K562 (cell line): ENCODE results near the gene NPY2R. TPM values are rescaled to one million over a fixed set of nuclear protein-coding genes. Genes with fewer than 3 reads are reported as not detected.

Experiments
- ATAC-seq: fragments of 200-7000 bp; cut with Tn5 transposase; 3 replicates; pipeline ENCODE4 v1.9.1; 2020; ENCODE audit warnings: moderate library complexity
- BruUV-seq: library from RNA; stranded (reverse); fragments of 400-500 nt; replicated peaks from 2 replicates; lab custom pipeline; 2021; lab: Mats Ljungman, UMichigan
- CTCF ChIA-PET: fragments of 300-600 bp; formaldehyde crosslinking; extraction: SDS; loops from one replicate; lab custom pipeline; 2021; ENCODE audit warnings: low intra/inter-chr PET ratio; lab: Yijun Ruan, JAX
- POLR2A ChIA-PET: fragments of 300-600, 350-650 bp; sonication (Branson Sonifier 250); formaldehyde crosslinking; extraction: SDS; loops from one replicate; lab custom pipeline; 2021; ENCODE audit warnings: antibody characterized with exemption, inconsistent platforms; lab: Yijun Ruan, JAX
- DNase-seq, 4 experiments: peaks; one replicate each; pipeline versions ENCODE4 v3.0.0 to v3.0.0-alpha.2; 2011 to 2018; ENCODE audit warnings: low spot score in 3 of 4, mixed read lengths in 3 of 4; ENCODE audit errors: extremely low read depth in 1 of 4
- FAIRE-seq: peaks from 2 replicates; lab custom pipeline; 2011; peaks lifted over from hg19 to GRCh38; lab: Jason Lieb, UNC
- H2AFZ ChIP-seq: 2 replicates; pipeline ENCODE4 v1.6.0; 2011; ENCODE audit warnings: low read depth, low read length, control low read depth, inconsistent platforms
- H3K27ac ChIP-seq: fragments of 200-600 bp; 3 replicates; pipeline ENCODE4 v1.8.0; 2011; ENCODE audit warnings: low read depth, mild to moderate bottlenecking, control low read depth, inconsistent platforms, low read length, moderate library complexity, mixed read lengths; ENCODE audit errors: extremely low read depth
- H3K27me3 ChIP-seq, 2 experiments: fragments of 300-600 bp in 1 of 2; 2 replicates in 1 of 2; 3 replicates in 1 of 2; pipeline versions ENCODE4 v1.6.0 to v1.8.0; 2011; ENCODE audit warnings: inconsistent platforms in 2 of 2, low read length in 2 of 2, mild to moderate bottlenecking in 1 of 2, mixed read lengths in 1 of 2, moderate library complexity in 1 of 2; ENCODE audit not compliant: control insufficient read depth in 2 of 2, insufficient read depth in 2 of 2
- H3K36me3 ChIP-seq: fragments of 300-600 bp; 3 replicates; pipeline ENCODE4 v1.8.0; 2011; ENCODE audit warnings: mild to moderate bottlenecking, low read length, inconsistent platforms; ENCODE audit not compliant: control insufficient read depth, insufficient read depth
- H3K4me1 ChIP-seq, 2 experiments: fragments of 200-600 bp in 1 of 2; replicated peaks in 1 of 2; 2 replicates in 1 of 2; 3 replicates in 1 of 2; pipeline versions ENCODE4 v1.5.1 to v1.8.0; 2011; ENCODE audit warnings: inconsistent platforms in 2 of 2, low read length in 2 of 2, mild to moderate bottlenecking in 1 of 2, mixed read lengths in 1 of 2, moderate library complexity in 1 of 2; ENCODE audit not compliant: control insufficient read depth in 2 of 2, insufficient read depth in 2 of 2
- H3K4me2 ChIP-seq: 2 replicates; pipeline ENCODE4 v1.6.1; 2011; ENCODE audit warnings: low read length, control low read depth, inconsistent platforms, mixed read lengths; ENCODE audit not compliant: insufficient read depth
- H3K4me3 ChIP-seq: fragments of 200-600 bp; sonication (generic), shearing (Covaris generic); 2 replicates; pipeline ENCODE4 v1.5.1; 2016; ENCODE audit warnings: control low read depth, inconsistent platforms
- H3K79me2 ChIP-seq: fragments of 200-600 bp; 3 replicates; pipeline ENCODE4 v1.8.0; 2011; ENCODE audit warnings: low read length, inconsistent platforms; ENCODE audit not compliant: control insufficient read depth, insufficient read depth
- H3K9ac ChIP-seq, 2 experiments: 2 replicates each; pipeline versions ENCODE4 v1.6.0 to v1.6.1; 2011; ENCODE audit warnings: low read depth in 2 of 2, low read length in 2 of 2, control low read depth in 1 of 2, inconsistent platforms in 1 of 2, mild to moderate bottlenecking in 1 of 2, mixed read lengths in 1 of 2; ENCODE audit not compliant: insufficient read depth in 1 of 2
- H3K9me1 ChIP-seq: one replicate; pipeline ENCODE4 v1.6.0; 2011; ENCODE audit warnings: inconsistent platforms, mild to moderate bottlenecking, low read length, moderate library complexity; ENCODE audit not compliant: control insufficient read depth, insufficient read depth
- H3K9me3 ChIP-seq: replicated peaks from 2 replicates; pipeline ENCODE4 v1.5.1; 2011; ENCODE audit warnings: low read depth, low read length, inconsistent platforms; ENCODE audit not compliant: control insufficient read depth, insufficient read depth
- H4K20me1 ChIP-seq: replicated peaks from 2 replicates; pipeline ENCODE4 v1.6.1; 2011; ENCODE audit warnings: low read length, inconsistent platforms, mixed read lengths; ENCODE audit not compliant: control insufficient read depth, insufficient read depth
- C11orf30 ChIP-seq: fragments of 450-650 bp; IDR thresholded peaks from 2 replicates; pipeline ENCODE4 v1.6.1; 2016; ENCODE audit warnings: low read depth, mild to moderate bottlenecking
- DIDO1 ChIP-seq: fragments of 450-650 bp; IDR thresholded peaks from 2 replicates; pipeline ENCODE4 v1.6.1; 2016; ENCODE audit warnings: low read depth, missing biosample characterization, missing genetic modification characterization
- ETV6 ChIP-seq, 3 experiments: fragments of 150-350 bp in 1 of 3; sonication (generic) in 1 of 3; formaldehyde crosslinking in 1 of 3; IDR thresholded peaks; 2 replicates each; pipeline versions ENCODE4 v1.6.1 to v1.8.0; 2014 to 2022; ENCODE audit warnings: borderline replicate concordance in 2 of 3, low read depth in 2 of 3, antibody characterized with exemption in 1 of 3, low read length in 1 of 3, mild to moderate bottlenecking in 1 of 3, missing genetic modification reagents in 1 of 3
- HSF4 ChIP-seq: fragments of 250-450 bp; sonication (Bioruptor Pico); IDR thresholded peaks from 2 replicates; pipeline ENCODE4 v2.1.2; 2022; ENCODE audit warnings: mild to moderate bottlenecking, moderate library complexity, borderline replicate concordance
- JUNB ChIP-seq: fragments of 450-650 bp; formaldehyde crosslinking; conservative IDR thresholded peaks from 2 replicates; pipeline ENCODE4 v1.4.0; 2020; ENCODE audit warnings: mild to moderate bottlenecking
- MED1 ChIP-seq: sonication (generic); formaldehyde crosslinking; IDR thresholded peaks from 2 replicates; pipeline ENCODE4 v1.8.1; 2023; ENCODE audit warnings: missing genetic modification reagents, borderline replicate concordance
- NCOA4 ChIP-seq: fragments of 450-650 bp; IDR thresholded peaks from 2 replicates; pipeline ENCODE4 v1.6.1; 2018; ENCODE audit warnings: mild to moderate bottlenecking; ENCODE audit not compliant: partially characterized antibody
- NFE2L1 ChIP-seq: fragments of 450-650 bp; IDR thresholded peaks from 2 replicates; pipeline ENCODE4 v1.6.1; 2016; ENCODE audit warnings: missing genetic modification characterization, low read depth, mild to moderate bottlenecking, missing compliant biosample characterization, moderate library complexity, borderline replicate concordance
- PHF8 ChIP-seq: fragments of 200-600 bp; sonication (generic); IDR thresholded peaks from 2 replicates; pipeline ENCODE4 v1.6.1; 2012; ENCODE audit warnings: mixed run types, mild to moderate bottlenecking, inconsistent platforms, low read length, moderate library complexity, borderline replicate concordance
- PTTG1 ChIP-seq: fragments of 450-650 bp; IDR thresholded peaks from 2 replicates; pipeline ENCODE4 v1.6.1; 2016; ENCODE audit warnings: low read depth, mild to moderate bottlenecking, missing genetic modification characterization, missing compliant biosample characterization
- TEAD4 ChIP-seq, 2 experiments: sonication (generic) in 1 of 2; formaldehyde crosslinking in 1 of 2; IDR thresholded peaks; 2 replicates each; pipeline versions ENCODE4 v1.6.1 to v1.8.0; 2012 to 2022; ENCODE audit warnings: borderline replicate concordance in 1 of 2, inconsistent platforms in 1 of 2, low read length in 1 of 2, mild to moderate bottlenecking in 1 of 2, missing genetic modification reagents in 1 of 2
- ZNF592 ChIP-seq: fragments of 450-650 bp; IDR thresholded peaks from 2 replicates; pipeline ENCODE4 v1.6.1; 2017; ENCODE audit warnings: antibody characterized with exemption, mild to moderate bottlenecking
- WGBS: fragments of 100-300 bp; shearing (Covaris generic); methylation state at CpG from one replicate; pipeline ENCODE4 v1.1.6; 2016; ENCODE audit warnings: low coverage, mixed read lengths; ENCODE audit not compliant: insufficient coverage; ENCODE audit errors: missing lambda C conversion rate; 5-methylcytosine and 5-hydroxymethylcytosine counted together
- in situ Hi-C: fragments of 300-500 bp; cut with MboI; formaldehyde crosslinking; loops from 4 replicates; pipeline ENCODE4 v1.15.0; 2018; ENCODE audit warnings: inconsistent platforms, mixed read lengths
- intact Hi-C: fragments of 100-400 bp; cut with micrococcal nuclease; formaldehyde crosslinking; loops from 2 replicates; pipeline ENCODE4 v1.14.2; 2022
- polyA plus RNA-seq, 8 experiments: library from polyadenylated mRNA; depleted of rRNA in 4 of 8; stranded (reverse) in 5 of 8; unstranded in 3 of 8; fragments of >200 nt; fragmentation: Nextera tagmentation in 2 of 8; fragmentation: Illumina TruSeq in 1 of 8; extraction: Ambion mirVana in 2 of 8; extraction: Trizol in 1 of 8; gene quantifications; 2 replicates each; pipeline versions ENCODE4 v1.2.1 to v1.2.3, GENCODE V29; 2011 to 2014; ENCODE audit warnings: inconsistent platforms in 1 of 8, missing spikeins in 1 of 8
- total RNA-seq, 7 experiments: library from RNA; depleted of rRNA in 6 of 7; stranded (reverse); fragments of >200 nt in 6 of 7; fragmentation: Illumina TruSeq in 2 of 7; extraction: Trizol in 2 of 7; gene quantifications; 2 replicates each; pipeline versions ENCODE4 v1.2.1 to v1.2.3, GENCODE V29; 2011 to 2021; ENCODE audit warnings: low replicate concordance in 1 of 7
- TF ChIP-seq, protein P1 (sequence below): fragments of 450-650 bp; formaldehyde crosslinking; IDR thresholded peaks from 2 replicates; pipeline ENCODE4 v1.4.0; 2022; ENCODE audit warnings: mild to moderate bottlenecking, moderate library complexity

Gene NPY2R
- total and polyA plus RNA-seq, 9 of the 15 experiments (the other 6 are each of a cell fraction or from before 2014, with no cell fraction given): not detected

DNA sequence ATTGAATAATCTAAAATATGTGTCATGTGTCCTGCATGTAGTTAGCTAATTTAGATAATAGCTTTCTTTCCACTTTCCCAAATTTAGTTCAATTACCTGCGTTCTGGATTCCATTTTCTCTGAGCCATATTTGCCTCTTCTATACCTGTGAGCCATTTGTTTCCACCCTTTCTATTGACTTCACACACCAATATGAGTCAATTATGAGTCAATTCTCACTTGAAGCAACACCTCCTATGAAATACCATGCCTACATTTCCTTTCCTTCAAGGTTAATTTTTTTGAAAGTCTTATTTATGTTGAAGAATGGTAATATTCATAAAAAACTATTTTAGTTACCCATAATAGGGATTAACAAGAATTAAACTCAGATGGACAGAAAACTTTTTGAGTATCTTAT, 25.8 kb downstream of the NPY2R start (continued):
- TF ChIP-seq, protein P1, sequence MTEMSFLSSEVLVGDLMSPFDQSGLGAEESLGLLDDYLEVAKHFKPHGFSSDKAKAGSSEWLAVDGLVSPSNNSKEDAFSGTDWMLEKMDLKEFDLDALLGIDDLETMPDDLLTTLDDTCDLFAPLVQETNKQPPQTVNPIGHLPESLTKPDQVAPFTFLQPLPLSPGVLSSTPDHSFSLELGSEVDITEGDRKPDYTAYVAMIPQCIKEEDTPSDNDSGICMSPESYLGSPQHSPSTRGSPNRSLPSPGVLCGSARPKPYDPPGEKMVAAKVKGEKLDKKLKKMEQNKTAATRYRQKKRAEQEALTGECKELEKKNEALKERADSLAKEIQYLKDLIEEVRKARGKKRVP: no peak
- TF ChIP-seq TEAD4 (IDR thresholded peaks at IDR 0.05; ENCODE audit: low read length): no peak
- no peak for TF ChIP-seq TEAD4 (CRISPR knock-in tag; IDR thresholded peaks at IDR 0.05; ENCODE audit: borderline replicate concordance)
- TF ChIP-seq NFE2L1 (tag): no peak
- TF ChIP-seq MED1: no peak
- TF ChIP-seq PTTG1 (tag): no peak

DNA sequence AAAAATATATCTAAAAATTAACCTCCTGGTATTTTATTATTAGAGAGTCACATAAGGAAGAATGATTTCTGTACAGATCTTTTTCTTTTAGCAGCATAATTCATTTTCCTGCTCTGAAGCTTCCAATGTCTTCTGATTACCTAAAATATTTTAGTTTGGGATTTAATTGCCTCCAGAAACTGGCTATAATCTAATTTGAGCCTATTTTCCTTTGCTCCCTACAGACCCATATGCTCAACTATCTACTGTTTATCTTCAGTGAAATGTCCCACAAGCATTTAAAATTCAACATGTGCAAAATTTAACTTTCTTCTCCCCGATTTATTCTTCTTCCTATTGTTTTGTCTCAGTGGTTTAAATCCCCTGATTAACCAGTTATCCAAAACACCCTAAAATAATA, 29.1 kb downstream of the NPY2R start:
- Histone ChIP-seq H3K9ac (no peak overlapping the region), H3K9me3 (no peaks in the 10 kb centered on the region; the same call in 1 of the 2 replicates), H3K27me3 (no peaks in the 10 kb centered on the region), H3K9me1 (no peaks in the 10 kb centered on the region), H3K79me2 (no peaks in the 10 kb centered on the region), H4K20me1 (no peaks in the 10 kb centered on the region), H3K36me3 (no peaks in the 10 kb centered on the region), H3K27ac (no peak overlapping the region), H3K4me2 (no peak overlapping the region), H2AFZ (no peak overlapping the region), H3K4me1 (no peaks in the 10 kb centered on the region), H3K4me3 (no peak overlapping the region)
- BruUV-seq: no TSS peak
- no peak for DNase-seq
- FAIRE-seq: no peak
- WGBS: 0% methylated on average over 1 of the region's 1 CpG
- ChIA-PET CTCF (interaction anchor here (0.7 kb wide), 1 partner anchor 131 kb away, joined by 3 read pairs; no protein-coding TSS in a partner anchor), POLR2A (interaction anchor here (0.8 kb wide), 1 partner anchor 45 kb away, joined by 3 read pairs; no protein-coding TSS in a partner anchor)
- in situ Hi-C loops (no loop called here), intact Hi-C loops (no loop called here)
- ATAC-seq: no peak
- no peak for TF ChIP-seq NCOA4
- no peak for TF ChIP-seq ZNF592
- no peak for TF ChIP-seq PHF8
- no peak for TF ChIP-seq DIDO1 (tag)
- no peak for TF ChIP-seq HSF4 (CRISPR knock-in tag)
- TF ChIP-seq JUNB (CRISPR knock-in tag): no peak
- no peak for TF ChIP-seq C11orf30
- no peak for TF ChIP-seq TEAD4 (IDR thresholded peaks at IDR 0.05; ENCODE audit: low read length)
- TF ChIP-seq TEAD4 (CRISPR knock-in tag; IDR thresholded peaks at IDR 0.05; ENCODE audit: borderline replicate concordance): no peak
- no peak for TF ChIP-seq ETV6 (IDR thresholded peaks at IDR 0.05; ENCODE audit: borderline replicate concordance in 1 of 2, low read depth in 2 of 2, low read length in 1 of 2)
- TF ChIP-seq ETV6 (CRISPR knock-in tag; IDR thresholded peaks at IDR 0.05; ENCODE audit: borderline replicate concordance): no peak
